Measurements from ENCODE around the gene ZCCHC7.
"Not testable (repeated sequence)": the region's sequence is repeated elsewhere in the genome, so short reads cannot be mapped to it uniquely, and the experiment has no call there.

ZCCHC7 gene

DNA sequence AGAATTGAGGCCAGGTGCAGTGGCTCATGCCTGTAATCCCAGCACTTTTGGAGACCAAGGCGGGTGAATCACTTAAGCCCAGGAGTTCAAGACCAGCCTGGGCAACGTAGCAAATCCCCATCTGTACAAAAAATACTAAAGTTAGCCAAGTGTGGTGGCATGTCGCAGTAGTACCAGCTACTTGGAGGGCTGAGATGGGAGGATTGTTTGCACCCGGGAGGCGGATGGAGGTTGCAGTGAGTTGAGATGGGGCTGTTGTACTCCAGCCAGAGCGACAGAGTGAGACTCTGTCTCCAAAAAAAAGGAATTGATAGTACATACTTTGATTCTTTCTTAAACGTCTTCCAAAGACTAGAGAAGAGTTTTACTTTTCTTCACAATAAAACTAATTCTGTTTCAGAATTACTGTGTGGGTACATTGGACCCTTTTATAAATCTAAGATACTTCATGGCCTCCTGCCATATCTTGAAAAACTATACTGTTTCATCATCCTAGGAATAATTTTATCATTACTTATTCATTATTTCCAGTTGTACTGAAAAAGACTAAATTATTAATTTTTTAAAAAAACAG, 170.1 kb downstream of the ZCCHC7 start:
- DNase-seq (ENCODE audit: extremely low read depth in 1 of 2, low read depth in 1 of 2): no peak

- no peak for DNase-seq (ENCODE audit: extremely low read depth in 1 of 2, low read depth in 1 of 2)
These were observed 170.6 kb downstream of the ZCCHC7 start for GRCh38 chr9:37290940-37291485.

- not testable (repeated sequence) for DNase-seq (ENCODE audit: extremely low read depth in 1 of 2, low read depth in 1 of 2)
These were observed 171.4 kb downstream of the ZCCHC7 start for GRCh38 chr9:37291612-37292238.

- no peak for DNase-seq (ENCODE audit: extremely low read depth in 1 of 2, low read depth in 1 of 2)
These were observed 172.5 kb downstream of the ZCCHC7 start for GRCh38 chr9:37292896-37293295.

DNA sequence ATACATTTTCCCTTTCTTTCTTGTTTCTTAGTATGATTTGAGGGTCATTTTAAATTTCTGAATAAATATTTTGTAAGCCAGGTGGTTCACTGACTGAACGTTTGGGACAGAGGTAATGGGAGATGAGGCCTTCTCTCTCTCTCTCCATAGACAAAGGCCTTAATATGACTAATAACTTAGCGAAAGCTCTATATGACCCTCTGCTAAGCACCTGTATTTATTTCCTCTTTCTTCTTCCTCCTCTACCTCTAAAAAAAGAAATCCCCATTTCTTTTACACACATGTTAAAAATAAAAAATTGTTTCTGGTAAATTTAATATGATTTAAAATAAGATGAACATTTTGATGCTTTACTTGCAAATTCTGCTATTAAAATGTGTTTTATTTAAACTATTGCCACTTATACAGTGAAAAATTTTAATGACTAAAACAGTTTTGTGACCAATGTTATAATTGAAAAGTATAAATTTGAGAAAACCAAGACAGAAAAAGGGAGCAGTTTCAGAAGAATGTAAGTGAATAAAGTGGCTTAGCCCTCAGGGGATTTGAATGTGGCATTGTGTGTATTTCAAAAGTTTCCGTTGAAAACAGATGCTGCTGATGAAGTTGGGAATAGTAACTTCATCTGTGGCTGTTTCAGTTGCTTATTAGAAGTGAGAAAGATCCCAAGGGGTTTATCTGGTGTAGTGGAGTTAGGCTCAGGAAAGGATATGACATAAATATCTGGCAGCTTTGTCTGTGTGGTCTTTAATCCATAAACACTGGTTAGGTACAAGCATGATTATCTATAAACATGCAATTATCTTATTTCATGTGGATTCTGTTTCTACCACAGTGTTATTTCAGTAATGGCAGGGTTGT, 173.5 kb downstream of the ZCCHC7 start:
- no peak for DNase-seq (ENCODE audit: extremely low read depth in 1 of 2, low read depth in 1 of 2)

- no peak for DNase-seq (ENCODE audit: extremely low read depth in 1 of 2, low read depth in 1 of 2)
These were observed 174.8 kb downstream of the ZCCHC7 start for GRCh38 chr9:37295178-37295577.

DNA sequence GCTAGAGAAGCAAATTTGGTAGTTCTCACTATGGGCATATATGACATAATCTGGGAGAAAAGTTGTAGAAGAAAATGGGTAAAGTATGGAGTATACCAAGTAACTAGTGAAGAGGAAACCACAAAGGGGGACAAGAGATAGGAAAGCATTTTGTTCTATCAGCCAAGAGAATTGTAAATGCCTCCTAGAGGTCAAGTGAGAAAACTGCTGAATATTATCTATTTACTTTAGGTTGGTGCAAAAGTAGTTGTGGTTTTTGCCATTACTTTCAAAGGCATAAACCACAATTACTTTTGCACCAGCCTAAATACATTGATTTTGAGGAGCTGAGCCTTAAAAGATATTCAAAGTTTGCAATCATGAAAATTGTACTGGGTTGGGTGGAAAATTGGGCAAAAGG, 175.4 kb downstream of the ZCCHC7 start:
- DNase-seq (ENCODE audit: extremely low read depth in 1 of 2, low read depth in 1 of 2): no peak

- DNase-seq (ENCODE audit: extremely low read depth in 1 of 2, low read depth in 1 of 2): no peak
These were observed 177.2 kb downstream of the ZCCHC7 start for GRCh38 chr9:37297592-37297991.

GRCh38 chr9:37300620-37301019, 180.2 kb downstream of the ZCCHC7 start:
- DNase-seq (ENCODE audit: extremely low read depth in 1 of 2, low read depth in 1 of 2): no peak

- DNase-seq (ENCODE audit: extremely low read depth in 1 of 2, low read depth in 1 of 2): no peak
These were observed 180.9 kb downstream of the ZCCHC7 start for GRCh38 chr9:37301042-37301853.

DNA sequence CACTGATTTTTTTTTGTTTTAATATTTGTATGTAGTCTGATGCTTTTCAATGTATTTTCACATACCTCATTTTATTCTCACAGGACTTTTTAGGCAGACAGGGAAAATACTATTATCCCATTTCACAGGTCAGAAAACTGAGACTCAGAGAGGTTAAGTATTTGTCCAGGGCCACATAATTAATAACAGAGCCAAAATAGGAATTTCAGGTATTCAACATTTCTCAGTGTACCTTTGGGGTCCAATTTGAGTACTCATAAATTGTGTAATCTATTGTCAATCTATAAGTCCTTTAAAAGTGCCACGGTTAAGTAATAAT, 181.4 kb downstream of the ZCCHC7 start:
- no peak for DNase-seq (ENCODE audit: extremely low read depth in 1 of 2, low read depth in 1 of 2)

DNA sequence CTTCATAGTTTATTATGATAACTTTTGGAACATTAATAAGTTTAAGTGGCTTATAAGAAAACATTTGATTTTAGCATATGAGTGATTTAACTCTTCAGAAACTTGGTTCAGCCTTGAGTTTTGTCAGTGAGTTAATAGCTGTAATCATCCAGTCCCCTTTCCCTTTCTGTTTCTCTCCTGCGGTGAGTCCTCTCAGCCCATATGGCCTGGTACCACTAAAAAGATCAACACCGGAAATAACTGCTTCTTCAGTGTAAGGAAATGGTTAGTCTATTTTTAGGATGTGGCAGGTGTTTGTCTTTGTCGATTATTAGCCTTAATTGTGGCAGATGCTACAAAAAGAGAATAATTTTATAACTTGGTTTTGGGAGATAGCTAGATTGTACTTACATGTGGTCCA, 181.9 kb downstream of the ZCCHC7 start:
- no peak for DNase-seq (ENCODE audit: extremely low read depth in 1 of 2, low read depth in 1 of 2)

DNA sequence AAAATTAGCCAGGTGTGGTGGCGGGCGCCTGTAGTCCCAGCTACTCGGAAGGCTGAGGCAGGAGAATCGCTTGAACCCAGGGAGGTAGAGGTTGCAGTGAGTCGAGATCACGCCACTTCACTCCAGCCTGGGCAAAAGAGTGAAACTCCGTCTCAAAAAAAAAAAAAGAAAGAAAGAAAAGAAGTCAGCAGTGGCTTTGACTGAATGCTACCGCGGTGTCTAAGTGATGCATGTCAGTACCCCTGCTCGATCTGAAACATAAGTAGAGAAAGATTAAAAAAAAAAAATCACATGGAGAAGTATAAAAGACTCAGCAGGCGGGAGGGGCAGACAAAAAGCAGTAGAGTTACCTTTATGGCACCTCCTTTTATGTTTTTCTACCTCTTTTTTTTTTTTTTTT, 182.9 kb downstream of the ZCCHC7 start:
- not testable (repeated sequence) for DNase-seq (ENCODE audit: extremely low read depth in 1 of 2, low read depth in 1 of 2)

GRCh38 chr9:37309136-37309535, 188.8 kb downstream of the ZCCHC7 start:
- DNase-seq (ENCODE audit: extremely low read depth in 1 of 2, low read depth in 1 of 2): no peak

- no peak for DNase-seq (ENCODE audit: extremely low read depth in 1 of 2, low read depth in 1 of 2)
These were observed 191.7 kb downstream of the ZCCHC7 start for GRCh38 chr9:37311938-37312708.

DNA sequence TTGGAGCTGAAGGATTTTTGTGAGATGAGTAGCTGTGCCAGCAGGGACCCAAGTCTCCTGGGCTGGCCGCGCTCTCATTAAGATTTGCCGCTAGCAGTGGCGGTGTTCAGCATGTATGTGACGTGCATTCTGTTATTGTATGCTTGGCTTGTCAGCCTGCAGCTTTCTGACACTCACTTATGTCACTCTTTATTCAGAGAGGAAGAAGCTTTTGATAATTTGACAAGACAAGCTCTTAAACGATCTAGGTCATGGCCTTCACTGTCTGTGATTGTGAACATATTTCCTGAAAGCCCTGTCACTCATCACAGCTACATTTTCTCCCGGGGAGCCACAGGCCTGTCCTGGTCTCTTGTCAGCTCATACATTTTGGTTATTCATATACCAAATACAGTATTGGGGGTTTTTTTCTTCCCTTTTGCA, 203.9 kb downstream of the ZCCHC7 start:
- DNase-seq (ENCODE audit: extremely low read depth in 1 of 2, low read depth in 1 of 2): no peak

- DNase-seq (ENCODE audit: extremely low read depth in 1 of 2, low read depth in 1 of 2): no peak
These were observed 204.5 kb downstream of the ZCCHC7 start for GRCh38 chr9:37324691-37325490.

GRCh38 chr9:37325778-37326177, 205.4 kb downstream of the ZCCHC7 start:
- no peak for DNase-seq (ENCODE audit: extremely low read depth in 1 of 2, low read depth in 1 of 2)

GRCh38 chr9:37327553-37327952, 207.2 kb downstream of the ZCCHC7 start:
- no peak for DNase-seq (ENCODE audit: extremely low read depth in 1 of 2, low read depth in 1 of 2)
